ENCODE results near the gene KLHL6. TPM values are rescaled to one million over a fixed set of nuclear protein-coding genes. Genes with fewer than 3 reads are reported as not detected.

KLHL6 gene
- total and polyA plus RNA-seq, 4 donors, result 0.42 to 3.8 (median 1.0) TPM

- TF ChIP-seq TAF1 (conservative IDR thresholded peaks at IDR 0.05), result no peak
- TF ChIP-seq RXRA (IDR thresholded peaks at IDR 0.05), result no peak
- no peak for TF ChIP-seq YY1 (IDR thresholded peaks at IDR 0.05)
- TF ChIP-seq NR2F2 (IDR thresholded peaks at IDR 0.05), result no peak
- TF ChIP-seq GABPA (IDR thresholded peaks at IDR 0.05 in 1 of 2, conservative IDR thresholded peaks at IDR 0.05 in 1 of 2), result no peak
- TF ChIP-seq, protein P1, sequence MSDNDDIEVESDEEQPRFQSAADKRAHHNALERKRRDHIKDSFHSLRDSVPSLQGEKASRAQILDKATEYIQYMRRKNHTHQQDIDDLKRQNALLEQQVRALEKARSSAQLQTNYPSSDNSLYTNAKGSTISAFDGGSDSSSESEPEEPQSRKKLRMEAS (IDR thresholded peaks at IDR 0.05), result no peak
- TF ChIP-seq HNF4G (IDR thresholded peaks at IDR 0.05), result no peak
- TF ChIP-seq HNF4A (conservative IDR thresholded peaks at IDR 0.05), result no peak
- TF ChIP-seq FOXA2 (IDR thresholded peaks at IDR 0.05), result no peak
- no peak for TF ChIP-seq JUND (IDR thresholded peaks at IDR 0.05)
- no peak for TF ChIP-seq FOXA1 (IDR thresholded peaks at IDR 0.05)
- TF ChIP-seq REST (IDR thresholded peaks at IDR 0.05), result no peak
- TF ChIP-seq EGR1 (IDR thresholded peaks at IDR 0.05; ENCODE audit: low read depth in 2 of 2), result no peak
- TF ChIP-seq, protein P2, sequence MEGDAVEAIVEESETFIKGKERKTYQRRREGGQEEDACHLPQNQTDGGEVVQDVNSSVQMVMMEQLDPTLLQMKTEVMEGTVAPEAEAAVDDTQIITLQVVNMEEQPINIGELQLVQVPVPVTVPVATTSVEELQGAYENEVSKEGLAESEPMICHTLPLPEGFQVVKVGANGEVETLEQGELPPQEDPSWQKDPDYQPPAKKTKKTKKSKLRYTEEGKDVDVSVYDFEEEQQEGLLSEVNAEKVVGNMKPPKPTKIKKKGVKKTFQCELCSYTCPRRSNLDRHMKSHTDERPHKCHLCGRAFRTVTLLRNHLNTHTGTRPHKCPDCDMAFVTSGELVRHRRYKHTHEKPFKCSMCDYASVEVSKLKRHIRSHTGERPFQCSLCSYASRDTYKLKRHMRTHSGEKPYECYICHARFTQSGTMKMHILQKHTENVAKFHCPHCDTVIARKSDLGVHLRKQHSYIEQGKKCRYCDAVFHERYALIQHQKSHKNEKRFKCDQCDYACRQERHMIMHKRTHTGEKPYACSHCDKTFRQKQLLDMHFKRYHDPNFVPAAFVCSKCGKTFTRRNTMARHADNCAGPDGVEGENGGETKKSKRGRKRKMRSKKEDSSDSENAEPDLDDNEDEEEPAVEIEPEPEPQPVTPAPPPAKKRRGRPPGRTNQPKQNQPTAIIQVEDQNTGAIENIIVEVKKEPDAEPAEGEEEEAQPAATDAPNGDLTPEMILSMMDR (IDR thresholded peaks at IDR 0.05; ENCODE audit: low read depth, low read length, missing input control), result no peak
- TF ChIP-seq ATF3 (IDR thresholded peaks at IDR 0.05), result no peak
- WGBS, result 96% methylated on average over 15 of the region's 15 CpGs
- no peak overlapping the region for H3K4me3 ChIP-seq (ENCODE audit: low read depth in 1 of 3, low read length in 3 of 3)
These were observed 54.4 kb downstream of the KLHL6 start for GRCh38 chr3:183500981-183501704.

DNA sequence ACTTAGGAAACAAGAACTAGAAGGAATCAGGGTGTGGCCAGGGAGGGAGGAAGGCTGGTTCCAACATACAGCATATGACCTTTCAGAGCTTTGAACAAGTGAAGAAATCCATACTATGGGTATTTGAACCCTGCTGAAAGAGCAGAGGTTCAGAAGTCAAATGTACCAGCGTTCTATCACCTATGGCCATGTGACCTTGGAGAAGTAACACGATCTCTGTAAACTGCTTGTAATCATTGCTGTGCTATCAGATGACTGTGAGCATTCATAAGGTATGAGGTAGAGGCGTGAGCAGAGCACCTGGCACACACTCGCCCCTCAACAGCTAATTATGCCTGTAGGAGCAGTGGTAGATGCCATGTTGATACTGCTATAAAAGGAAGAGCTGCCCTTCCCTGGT lies 55.2 kb downstream of the KLHL6 start:
- no peaks in the 10 kb centered on the region for H3K9me3 ChIP-seq (ENCODE audit: control insufficient read depth in 4 of 4, low read length in 3 of 4)
- no peak overlapping the region for H3K4me3 ChIP-seq (ENCODE audit: low read depth in 1 of 3, low read length in 3 of 3)
- H3K9ac ChIP-seq (ENCODE audit: low read depth in 1 of 2, low read length in 2 of 2), result no peak overlapping the region
- DNase-seq (ENCODE audit: low spot score), result no peak
- no peak for TF ChIP-seq RXRA (IDR thresholded peaks at IDR 0.05)
- TF ChIP-seq NR2F2 (IDR thresholded peaks at IDR 0.05), result no peak
- no peak for TF ChIP-seq TAF1 (conservative IDR thresholded peaks at IDR 0.05)
- TF ChIP-seq SP1 (IDR thresholded peaks at IDR 0.05), result no peak
- TF ChIP-seq ZBTB33 (IDR thresholded peaks at IDR 0.05), result no peak
- H3K4me1 ChIP-seq (ENCODE audit: control insufficient read depth in 4 of 4, insufficient read depth in 4 of 4, low read length in 3 of 4), result peaks cover 0 to 17% (median 6%) of the 10 kb centered on the region in 4 donors
- H3K27ac ChIP-seq (ENCODE audit: low read depth in 1 of 2, low read length in 2 of 2), result no peak overlapping the region
- no peaks in the 10 kb centered on the region for H3K27me3 ChIP-seq (ENCODE audit: control insufficient read depth in 4 of 4, insufficient read depth in 4 of 4, low read length in 3 of 4)
- no peaks in the 10 kb centered on the region for H3K36me3 ChIP-seq (ENCODE audit: control insufficient read depth in 4 of 4, insufficient read depth in 3 of 4, low read depth in 1 of 4, low read length in 3 of 4)
- WGBS, result 90% methylated on average over 4 of the region's 4 CpGs

More at GRCh38 chr3:183500981-183501704, 54.4 kb downstream of the KLHL6 start:
- H3K4me1 ChIP-seq (ENCODE audit: control insufficient read depth in 4 of 4, insufficient read depth in 4 of 4, low read length in 3 of 4), result peaks cover 0 to 17% (median 6%) of the 10 kb centered on the region in 4 donors
- no peaks in the 10 kb centered on the region for H3K27me3 ChIP-seq (ENCODE audit: control insufficient read depth in 4 of 4, insufficient read depth in 4 of 4, low read length in 3 of 4)
- H3K9me3 ChIP-seq (ENCODE audit: control insufficient read depth in 4 of 4, low read length in 3 of 4), result no peaks in the 10 kb centered on the region
- no peak for DNase-seq (ENCODE audit: low spot score)
- no peaks in the 10 kb centered on the region for H3K36me3 ChIP-seq (ENCODE audit: control insufficient read depth in 4 of 4, insufficient read depth in 3 of 4, low read depth in 1 of 4, low read length in 3 of 4)
- H3K9ac ChIP-seq (ENCODE audit: low read depth in 1 of 2, low read length in 2 of 2), result no peak overlapping the region
- no peak overlapping the region for H3K27ac ChIP-seq (ENCODE audit: low read depth in 1 of 2, low read length in 2 of 2)

Data from liver (tissue), 9 donors.